Stimulated activated naive CD4-positive, alpha-beta T cell (primary cell): ENCODE results near the gene MAP3K13.

Experiments
- DNase-seq, 6 experiments: peaks; one replicate each; lab custom pipeline; 2025; lab: John Stamatoyannopoulos, UW

MAP3K13 gene

DNA sequence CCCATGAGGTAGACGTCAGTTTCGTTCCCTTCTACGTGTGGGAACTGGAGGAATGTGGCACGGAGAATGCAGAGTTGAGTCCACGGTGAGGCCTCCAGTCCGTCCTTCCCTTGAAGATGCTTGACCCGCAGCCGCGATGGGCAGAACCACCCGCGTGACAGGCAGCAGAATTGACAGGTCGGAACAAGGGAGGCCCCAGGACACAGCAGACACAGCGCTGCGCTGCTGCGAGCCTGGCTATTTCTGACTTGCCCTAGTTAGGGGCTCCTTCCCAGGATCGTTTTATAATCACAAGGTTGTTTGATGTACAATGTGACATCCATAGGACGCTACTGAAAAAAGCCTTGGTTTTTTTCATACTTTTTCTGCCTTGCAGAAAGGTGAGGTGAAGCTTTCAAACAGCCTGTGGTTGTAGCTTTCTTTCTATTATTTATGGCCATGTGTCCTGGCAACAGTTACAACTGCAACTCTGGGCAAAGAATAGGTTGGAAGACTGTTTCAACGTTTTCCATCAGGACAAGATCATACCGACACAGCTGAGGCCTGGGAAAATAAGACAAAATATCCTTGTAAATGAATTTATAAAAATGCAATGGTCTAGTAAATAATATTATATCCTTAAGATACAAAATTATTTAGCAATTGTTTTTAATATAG lies 145.5 kb downstream of the MAP3K13 start:
- DNase-seq = no peak

DNA sequence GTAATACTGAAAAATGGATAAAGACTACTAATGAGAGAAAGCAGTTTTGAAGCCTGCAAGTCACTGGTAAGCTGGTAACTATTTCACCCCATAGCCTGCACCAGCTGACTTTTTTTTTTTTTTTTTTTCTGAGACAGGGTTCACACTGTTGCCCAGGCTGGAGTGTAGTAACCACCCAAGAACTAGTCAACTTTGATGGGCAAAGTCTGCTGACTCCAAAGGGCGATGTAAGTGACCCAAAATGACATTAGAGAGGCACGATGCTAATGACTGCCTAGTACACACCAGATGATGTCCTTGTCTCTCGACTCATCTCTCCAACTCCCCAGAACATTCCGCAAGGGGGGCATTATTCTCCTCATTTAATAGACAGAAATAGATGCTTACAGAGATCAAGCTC lies 148.8 kb downstream of the MAP3K13 start:
- no peak for DNase-seq

- DNase-seq = no peak
Observed at GRCh38 chr3:185517387-185518130, 154.6 kb downstream of the MAP3K13 start.

GRCh38 chr3:185519021-185519420 lies 156.1 kb downstream of the MAP3K13 start:
- no peak for DNase-seq

GRCh38 chr3:185521349-185522138 lies 158.6 kb downstream of the MAP3K13 start:
- no peak for DNase-seq

DNA sequence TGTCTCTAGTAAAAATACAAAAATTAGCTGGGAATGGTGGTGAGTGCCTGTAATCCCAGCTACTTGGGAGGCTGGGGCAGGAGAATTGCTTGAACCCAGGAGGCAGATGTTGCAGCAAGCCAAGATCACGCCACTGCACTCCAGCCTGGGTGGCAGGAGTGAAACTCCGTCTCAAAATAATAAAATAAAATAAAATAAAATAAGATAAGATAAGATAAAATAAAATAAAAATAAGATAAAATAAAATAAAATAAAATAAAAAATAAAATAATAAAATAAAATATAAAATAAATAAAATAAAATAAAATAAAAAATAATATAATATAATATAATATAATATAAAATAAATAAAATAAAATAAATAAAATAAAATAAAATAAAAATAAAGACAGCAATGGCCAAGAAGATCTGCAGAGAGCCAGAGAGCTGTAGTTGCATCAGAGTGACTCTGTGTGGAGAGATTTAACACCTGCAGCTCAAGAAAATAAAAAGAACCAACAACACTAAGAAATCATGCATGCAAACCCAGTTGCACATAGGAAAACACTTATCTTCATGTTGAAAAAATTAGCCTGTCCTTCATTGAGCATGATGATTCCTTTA lies 163.5 kb downstream of the MAP3K13 start:
- DNase-seq = no peak

- no peak for DNase-seq
Observed at GRCh38 chr3:185527364-185527763, 164.4 kb downstream of the MAP3K13 start.

GRCh38 chr3:185528532-185528931 lies 165.6 kb downstream of the MAP3K13 start:
- DNase-seq = no peak

GRCh38 chr3:185530856-185531255 lies 167.9 kb downstream of the MAP3K13 start:
- DNase-seq = no peak

GRCh38 chr3:185532901-185533300 lies 170.0 kb downstream of the MAP3K13 start:
- DNase-seq = no peak

- no peak for DNase-seq
Observed at GRCh38 chr3:185534511-185534910, 171.6 kb downstream of the MAP3K13 start.

GRCh38 chr3:185537369-185537970 lies 174.5 kb downstream of the MAP3K13 start:
- DNase-seq = no peak
